Cardiac muscle cell (in vitro differentiated cells and primary cell): ENCODE data around the gene SLC19A1. TPM values are rescaled to one million over a fixed set of nuclear protein-coding genes. Genes with fewer than 3 reads are reported as not detected.

Source experiments
- DNase-seq, 2 donors: peaks; one replicate each; pipeline versions ENCODE4 v3.0.0 to v3.0.0-alpha.2; 2010 to 2017; ENCODE audit warnings: low read depth in 1 of 2, low spot score in 1 of 2
- H3K27ac ChIP-seq: fragments of 200-600 bp; sonication (generic); 2 replicates; pipeline ENCODE4 v1.5.1; 2016
- H3K27me3 ChIP-seq: fragments of 200-600 bp; sonication (generic); 2 replicates; pipeline ENCODE4 v1.6.0; 2016; ENCODE audit warnings: control low read depth
- H3K36me3 ChIP-seq: fragments of 200-600 bp; sonication (generic); 2 replicates; pipeline ENCODE4 v1.5.1; 2016; ENCODE audit warnings: control low read depth
- H3K4me1 ChIP-seq: fragments of 200-600 bp; sonication (generic); 2 replicates; pipeline ENCODE4 v1.8.1; 2017; ENCODE audit warnings: low read depth, mild to moderate bottlenecking, mixed run types
- H3K4me3 ChIP-seq: fragments of 200-600 bp; sonication (generic); 2 replicates; pipeline ENCODE4 v1.5.1; 2016; ENCODE audit warnings: mild to moderate bottlenecking
- H3K9me3 ChIP-seq: fragments of 200-600 bp; sonication (generic); 2 replicates; pipeline ENCODE4 v1.5.1; 2017; ENCODE audit warnings: low read depth, mild to moderate bottlenecking, control low read depth
- polyA plus RNA-seq: library from polyadenylated mRNA; unstranded; fragments of >200 nt; fragmentation: Nextera tagmentation; extraction: Ambion mirVana; gene quantifications from 2 replicates; pipeline ENCODE4 v1.2.1, GENCODE V29; 2016
- total RNA-seq: library from RNA; depleted of rRNA; stranded (reverse); fragments of >200 nt; gene quantifications from 2 replicates; pipeline ENCODE4 v1.2.3, GENCODE V29; 2016
- TF ChIP-seq, protein P1 (sequence below): IDR thresholded peaks from 2 replicates; pipeline ENCODE4 v1.5.1; 2012; ENCODE audit warnings: low read depth, mild to moderate bottlenecking, low read length

The SLC19A1 gene
- total and polyA plus RNA-seq, 2 experiments from 2014 or later = 25.4 to 50.3 TPM

DNA sequence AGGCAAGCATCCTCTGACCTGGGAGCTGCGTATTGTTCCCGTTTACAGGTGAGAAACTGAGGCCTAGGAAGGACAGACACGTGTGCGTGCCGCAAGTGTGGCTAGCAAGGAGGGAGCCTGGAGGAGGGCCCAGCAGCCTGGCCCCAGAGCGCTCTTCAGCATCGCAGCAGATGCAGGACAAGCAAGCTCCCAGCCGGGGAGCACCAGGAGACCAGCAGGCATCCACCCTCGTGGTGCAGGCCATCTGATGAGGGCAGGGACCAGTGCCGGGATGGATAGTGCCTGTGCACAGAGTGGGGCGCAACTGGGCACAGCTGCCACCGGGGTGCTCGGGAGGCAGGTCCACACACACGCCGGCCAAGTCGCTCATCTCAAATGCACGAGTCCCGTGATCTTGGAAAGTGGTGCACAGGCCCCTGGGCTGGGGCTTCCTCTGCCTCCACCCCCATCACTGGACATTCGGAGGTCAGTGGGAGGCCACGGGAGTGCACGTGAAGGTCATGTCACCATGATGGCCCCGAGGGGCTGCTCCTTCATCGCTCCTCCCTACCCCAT is 82.2 kb downstream of the SLC19A1 start:
- DNase-seq = no peak
- Histone ChIP-seq H3K27me3 (no peaks in the 10 kb centered on the region), H3K27ac (no peak overlapping the region), H3K4me1 (no peaks in the 10 kb centered on the region), H3K4me3 (no peak overlapping the region), H3K36me3 (peaks cover 2% of the 10 kb centered on the region), H3K9me3 (no peaks in the 10 kb centered on the region)
- TF ChIP-seq, protein P1, sequence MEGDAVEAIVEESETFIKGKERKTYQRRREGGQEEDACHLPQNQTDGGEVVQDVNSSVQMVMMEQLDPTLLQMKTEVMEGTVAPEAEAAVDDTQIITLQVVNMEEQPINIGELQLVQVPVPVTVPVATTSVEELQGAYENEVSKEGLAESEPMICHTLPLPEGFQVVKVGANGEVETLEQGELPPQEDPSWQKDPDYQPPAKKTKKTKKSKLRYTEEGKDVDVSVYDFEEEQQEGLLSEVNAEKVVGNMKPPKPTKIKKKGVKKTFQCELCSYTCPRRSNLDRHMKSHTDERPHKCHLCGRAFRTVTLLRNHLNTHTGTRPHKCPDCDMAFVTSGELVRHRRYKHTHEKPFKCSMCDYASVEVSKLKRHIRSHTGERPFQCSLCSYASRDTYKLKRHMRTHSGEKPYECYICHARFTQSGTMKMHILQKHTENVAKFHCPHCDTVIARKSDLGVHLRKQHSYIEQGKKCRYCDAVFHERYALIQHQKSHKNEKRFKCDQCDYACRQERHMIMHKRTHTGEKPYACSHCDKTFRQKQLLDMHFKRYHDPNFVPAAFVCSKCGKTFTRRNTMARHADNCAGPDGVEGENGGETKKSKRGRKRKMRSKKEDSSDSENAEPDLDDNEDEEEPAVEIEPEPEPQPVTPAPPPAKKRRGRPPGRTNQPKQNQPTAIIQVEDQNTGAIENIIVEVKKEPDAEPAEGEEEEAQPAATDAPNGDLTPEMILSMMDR = no peak

DNA sequence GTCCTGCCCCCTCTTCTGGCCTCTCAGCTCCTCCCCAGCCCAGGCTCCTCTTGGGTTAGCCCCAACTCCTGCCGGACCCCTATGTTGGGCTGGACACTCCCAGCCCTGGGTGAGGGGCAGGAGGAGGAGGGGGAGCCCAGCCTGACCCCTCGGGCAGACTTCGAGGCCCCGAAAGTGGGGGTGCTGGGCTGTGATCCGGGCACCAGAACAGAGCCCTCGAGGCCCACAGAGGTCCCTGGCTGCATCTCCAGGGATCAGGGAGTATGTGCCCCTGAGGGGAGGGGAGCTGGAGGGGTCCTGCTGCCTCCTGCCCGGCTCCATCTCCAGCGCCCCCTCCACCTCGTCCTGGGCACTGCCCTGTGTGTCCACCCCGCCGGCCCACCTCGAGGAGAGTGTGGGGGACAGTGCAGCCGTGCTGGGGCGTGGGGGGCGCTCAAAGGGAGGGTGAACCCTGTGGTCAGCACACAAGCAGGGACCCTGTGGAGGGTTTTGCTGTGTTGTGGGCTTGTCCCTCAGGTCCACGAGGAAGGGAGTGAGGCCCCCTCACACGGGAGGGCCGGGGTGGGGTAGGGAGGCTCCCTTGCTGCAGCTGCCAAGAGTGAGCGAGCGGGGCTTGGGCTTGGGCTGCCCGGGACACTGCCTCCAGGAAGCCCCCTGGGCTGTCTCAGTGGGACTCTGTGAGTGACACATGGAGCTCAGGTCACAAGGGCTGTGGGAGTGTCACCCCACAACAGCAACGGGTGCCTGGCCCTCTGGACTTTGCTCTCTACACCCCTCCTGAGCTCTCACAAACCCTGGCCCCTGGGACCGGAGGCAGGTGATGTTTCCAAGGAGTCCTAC is 82.8 kb downstream of the SLC19A1 start:
- no peaks in the 10 kb centered on the region for H3K4me1 ChIP-seq
- H3K36me3 ChIP-seq = peaks cover 2% of the 10 kb centered on the region
- TF ChIP-seq, protein P1 = no peak
- H3K27ac ChIP-seq = no peak overlapping the region
- no peaks in the 10 kb centered on the region for H3K27me3 ChIP-seq
- no peak for DNase-seq
- no peak overlapping the region for H3K4me3 ChIP-seq
- H3K9me3 ChIP-seq = no peaks in the 10 kb centered on the region

DNA sequence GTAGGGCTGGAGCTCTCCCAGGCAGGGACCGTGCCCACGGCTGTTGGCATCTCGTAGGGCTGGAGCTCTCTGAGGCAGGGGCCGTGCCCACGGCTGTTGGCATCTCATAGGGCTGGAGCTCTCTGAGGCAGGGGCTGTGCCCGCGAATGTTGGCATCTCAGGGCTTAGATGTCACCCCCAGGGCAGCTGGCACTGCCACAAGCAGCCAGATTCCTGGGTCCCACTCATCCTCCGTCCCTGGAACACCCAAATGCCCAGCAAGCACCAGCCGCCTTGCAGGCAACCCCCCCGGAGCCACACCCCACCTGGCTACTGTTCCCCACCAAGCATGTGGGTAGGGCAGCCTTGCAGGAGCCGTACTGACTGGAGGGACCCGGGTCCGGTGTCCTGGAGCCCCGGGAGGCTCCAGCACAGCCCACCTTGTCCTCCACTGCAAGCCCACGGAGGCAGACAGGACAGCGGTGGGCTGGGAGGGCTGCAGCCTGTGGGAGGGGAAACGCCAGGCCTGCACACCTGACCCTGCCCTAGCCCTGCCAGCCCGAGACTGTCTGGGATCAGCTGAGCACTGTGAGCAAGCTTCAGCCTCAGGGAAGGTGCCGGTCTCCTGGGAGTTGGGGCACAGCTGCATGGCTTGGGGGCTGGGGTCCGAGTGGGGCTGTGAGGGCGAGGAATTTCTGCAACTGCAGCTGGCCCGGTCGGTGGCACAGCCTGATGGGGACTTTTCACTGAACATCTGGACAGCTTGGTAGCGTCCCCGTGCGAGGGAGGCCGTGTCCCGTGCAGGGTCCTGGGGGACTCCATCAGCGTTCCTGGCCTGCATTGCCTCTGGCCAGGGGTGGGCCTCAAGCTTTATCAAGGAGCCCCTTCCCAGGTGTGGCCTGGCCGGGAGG is 83.7 kb downstream of the SLC19A1 start:
- Histone ChIP-seq H3K4me3 (no peak overlapping the region), H3K27ac (no peak overlapping the region), H3K4me1 (no peaks in the 10 kb centered on the region), H3K27me3 (no peaks in the 10 kb centered on the region), H3K9me3 (no peaks in the 10 kb centered on the region), H3K36me3 (peaks cover 2% of the 10 kb centered on the region)
- no peak for DNase-seq
- TF ChIP-seq, protein P1 = no peak

DNA sequence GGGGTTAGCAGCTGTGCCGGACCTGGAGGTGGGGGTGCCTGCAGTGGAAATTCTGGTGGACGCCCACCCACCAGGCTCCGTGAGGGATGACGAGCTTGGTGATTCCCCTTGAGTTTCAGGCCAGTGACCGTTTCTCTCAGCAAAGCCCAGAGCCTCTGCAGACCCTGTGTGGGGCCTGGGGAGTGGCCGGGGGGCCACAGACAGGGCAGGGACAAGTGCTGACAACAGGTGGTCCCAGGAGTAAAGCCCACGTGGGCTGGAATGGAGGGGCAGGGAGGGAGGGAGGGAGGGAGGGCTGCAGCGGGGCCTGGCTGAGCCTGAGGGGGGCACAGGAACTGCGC is 84.4 kb downstream of the SLC19A1 start:
- no peaks in the 10 kb centered on the region for H3K27me3 ChIP-seq
- no peaks in the 10 kb centered on the region for H3K4me1 ChIP-seq
- H3K36me3 ChIP-seq = peaks cover 2% of the 10 kb centered on the region
- H3K9me3 ChIP-seq = no peaks in the 10 kb centered on the region
- TF ChIP-seq, protein P1 = no peak
- no peak overlapping the region for H3K27ac ChIP-seq
- DNase-seq = no peak
- no peak overlapping the region for H3K4me3 ChIP-seq

DNA sequence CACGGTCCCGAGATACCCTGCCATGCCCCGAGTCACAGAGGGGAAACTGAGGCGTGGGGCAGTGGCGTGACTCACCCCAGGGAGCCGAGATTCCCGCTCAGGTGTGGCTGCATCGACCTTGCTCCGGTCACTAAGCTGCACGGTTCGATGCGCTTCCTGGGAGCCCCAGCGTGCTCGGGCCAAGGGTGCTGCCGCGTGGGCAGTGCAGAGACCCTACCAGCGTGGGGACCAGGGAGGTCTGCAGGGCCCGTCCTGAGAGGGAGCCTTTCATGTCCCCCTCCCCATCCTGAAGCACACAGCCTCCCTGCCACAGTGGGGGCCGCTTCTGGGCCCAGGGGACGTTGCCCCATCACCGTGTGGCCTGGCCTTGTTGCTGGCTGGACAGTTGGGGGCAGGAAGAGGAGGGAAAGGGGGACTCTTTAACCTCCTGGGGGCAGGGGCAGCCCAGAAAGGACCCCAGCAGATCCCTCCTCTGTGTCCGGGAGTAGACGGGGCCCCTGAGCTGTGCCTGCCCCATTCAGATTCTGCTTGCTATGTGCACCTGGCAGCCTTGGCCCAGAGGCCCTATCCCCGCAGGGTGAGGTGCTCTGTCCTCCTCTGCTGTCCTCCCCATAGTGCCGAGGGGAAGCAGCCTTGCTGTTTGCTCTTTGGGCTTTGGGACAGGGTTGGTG is 84.9 kb downstream of the SLC19A1 start:
- Histone ChIP-seq H3K4me3 (no peak overlapping the region), H3K27ac (no peak overlapping the region), H3K36me3 (peaks cover 2% of the 10 kb centered on the region), H3K9me3 (no peaks in the 10 kb centered on the region), H3K27me3 (no peaks in the 10 kb centered on the region), H3K4me1 (no peaks in the 10 kb centered on the region)
- no peak for DNase-seq
- TF ChIP-seq, protein P1 = no peak
